Measurements from ENCODE around the gene DNAH7. TPM values are rescaled to one million over a fixed set of nuclear protein-coding genes. Genes with fewer than 3 reads are reported as not detected.

The DNAH7 gene
- total and polyA plus RNA-seq, 10 of the 15 experiments (the other 5 are each of a cell fraction or from before 2014, with no cell fraction given) = 0.05 to 0.61 (median 0.16) TPM

- no peak for TF ChIP-seq ZBTB4 (CRISPR knock-in tag; IDR thresholded peaks at IDR 0.05)
- TF ChIP-seq CTCF (IDR thresholded peaks at IDR 0.05 in 2 of 3, conservative IDR thresholded peaks at IDR 0.05 in 1 of 3; ENCODE audit: control insufficient read depth in 2 of 3, extremely low read depth in 1 of 3, insufficient read depth in 1 of 3, low read depth in 3 of 3, low read length in 3 of 3) = peak in 1 of 3 experiments; percentile 14; a peak in 1 of 6 replicates
- TF ChIP-seq NR2F1 (conservative IDR thresholded peaks at IDR 0.05) = peak; percentile 96
- peak; percentile 41; the same call in 1 of the 2 replicates for TF ChIP-seq GATAD2B (conservative IDR thresholded peaks at IDR 0.05; ENCODE audit: low read depth)
- peak; percentile 62 for TF ChIP-seq CREB1 (IDR thresholded peaks at IDR 0.05; ENCODE audit: low read depth)
- no peak for TF ChIP-seq NR2C2 (IDR thresholded peaks at IDR 0.05; ENCODE audit: borderline replicate concordance, control insufficient read depth, insufficient read length, low read depth)
- no peak for TF ChIP-seq ZBTB40 (IDR thresholded peaks at IDR 0.05; ENCODE audit: borderline replicate concordance)
- TF ChIP-seq TCF7 (IDR thresholded peaks at IDR 0.05; ENCODE audit: borderline replicate concordance) = no peak
- TF ChIP-seq SIN3A (IDR thresholded peaks at IDR 0.05; ENCODE audit: low read depth, low read length) = no peak
- TF ChIP-seq SUZ12 (IDR thresholded peaks at IDR 0.05; ENCODE audit: unreplicated experiment) = no peak
- peak; percentile 78 for TF ChIP-seq IKZF1 (conservative IDR thresholded peaks at IDR 0.05)
- TF ChIP-seq CHD1 (IDR thresholded peaks at IDR 0.05; ENCODE audit: low read depth, low read length) = no peak
- peak; percentile 87 for TF ChIP-seq ATF2 (IDR thresholded peaks at IDR 0.05; ENCODE audit: low read length)
- TF ChIP-seq E2F4 (IDR thresholded peaks at IDR 0.05; ENCODE audit: low read depth, low read length) = no peak
- peak; percentile 47 for TF ChIP-seq RUNX3 (IDR thresholded peaks at IDR 0.05; ENCODE audit: low read length)
- peak; percentile 73 for TF ChIP-seq JUNB (IDR thresholded peaks at IDR 0.05)
- peak; percentile 61 for TF ChIP-seq MXI1 (IDR thresholded peaks at IDR 0.05; ENCODE audit: low read depth, low read length)
- TF ChIP-seq MYB (IDR thresholded peaks at IDR 0.05; ENCODE audit: borderline replicate concordance, low read depth, low read length) = no peak
Measured at GRCh38 chr2:196101325-196101991, 32.8 kb upstream of the DNAH7 start (continued).
